Stimulated activated CD4-positive, alpha-beta T cell treated with anti-CD3 and anti-CD28 coated beads, Interleukin-4, amount 100 ng/mL, for 1 hour (primary cell): ENCODE measurements around the gene CYP2W1.
"Not testable (repeated sequence)": the region's sequence is repeated elsewhere in the genome, so short reads cannot be mapped to it uniquely, and the experiment has no call there.

Experiments
- DNase-seq: peaks from one replicate; pipeline ENCODE4 v3.0.0-alpha.2; 2020

Gene CYP2W1

DNA sequence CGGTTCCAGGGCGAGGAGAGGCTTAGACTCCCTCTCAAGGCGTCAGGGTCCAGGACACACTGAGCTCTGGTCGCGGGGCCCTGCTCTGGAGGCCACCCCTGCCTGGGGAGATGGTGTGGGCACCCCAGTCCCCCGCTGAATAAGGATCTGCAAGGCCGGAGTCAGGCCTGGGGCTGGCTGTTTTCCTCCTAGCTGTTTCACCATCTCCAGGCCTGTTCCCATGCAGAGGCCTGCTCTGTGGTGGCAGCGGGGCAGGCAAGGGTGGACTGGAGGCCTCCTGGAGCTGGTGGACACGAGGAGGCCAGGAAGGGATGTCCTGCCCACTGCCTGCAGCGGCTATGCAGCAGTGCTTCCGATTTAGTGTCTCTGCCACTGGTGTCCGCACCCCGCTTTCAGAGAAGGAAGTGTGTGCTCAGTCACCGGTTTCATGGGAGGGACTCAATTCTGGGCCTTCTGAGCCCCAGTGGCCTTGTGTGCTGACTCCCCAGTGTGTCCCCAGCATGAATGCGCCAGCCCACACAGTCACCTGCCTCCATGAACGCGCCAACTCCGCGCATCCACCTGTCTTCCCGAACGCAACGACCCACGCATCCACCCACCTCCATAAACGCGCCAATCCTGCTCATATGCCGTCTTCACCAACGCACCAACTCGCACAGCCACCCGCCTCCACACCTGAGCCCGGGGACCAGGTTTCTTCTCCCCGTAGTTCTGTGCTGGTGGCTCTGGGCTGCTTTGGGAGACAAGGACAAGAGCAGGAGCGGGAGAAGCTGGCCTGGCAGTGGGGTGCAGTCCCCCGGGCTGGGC is 46.9 kb downstream of the CYP2W1 start:
- no peak for DNase-seq

DNA sequence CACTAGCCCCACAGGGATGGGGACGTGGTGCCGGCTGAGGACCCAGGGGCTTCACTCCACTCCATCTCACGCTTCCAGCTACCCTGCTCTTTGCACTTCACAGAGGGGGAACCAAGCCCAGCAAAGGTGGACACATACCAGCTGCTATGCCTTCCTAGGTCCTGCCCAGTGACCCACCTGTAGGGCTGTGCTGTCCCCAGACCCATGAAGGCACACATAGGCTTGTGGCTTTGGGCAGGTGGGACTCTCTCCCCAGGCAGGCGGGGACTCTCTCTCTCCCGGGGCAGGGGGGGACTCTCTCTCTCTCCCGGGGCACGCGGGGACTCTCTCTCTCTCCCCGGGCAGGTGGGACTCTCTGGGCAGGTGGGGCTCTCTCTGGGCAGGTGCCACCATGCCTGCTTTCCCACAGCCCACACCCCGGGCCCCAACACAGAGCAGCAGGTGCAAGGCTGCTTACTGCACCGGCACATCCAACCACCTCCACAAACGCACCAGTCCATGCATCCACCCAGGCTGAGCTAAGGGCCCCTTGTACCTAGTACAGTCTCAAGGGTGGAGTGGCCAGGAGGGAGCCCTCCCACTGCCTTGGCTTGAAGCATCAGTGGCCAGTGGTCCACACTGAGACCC is 47.6 kb downstream of the CYP2W1 start:
- DNase-seq: no peak

DNA sequence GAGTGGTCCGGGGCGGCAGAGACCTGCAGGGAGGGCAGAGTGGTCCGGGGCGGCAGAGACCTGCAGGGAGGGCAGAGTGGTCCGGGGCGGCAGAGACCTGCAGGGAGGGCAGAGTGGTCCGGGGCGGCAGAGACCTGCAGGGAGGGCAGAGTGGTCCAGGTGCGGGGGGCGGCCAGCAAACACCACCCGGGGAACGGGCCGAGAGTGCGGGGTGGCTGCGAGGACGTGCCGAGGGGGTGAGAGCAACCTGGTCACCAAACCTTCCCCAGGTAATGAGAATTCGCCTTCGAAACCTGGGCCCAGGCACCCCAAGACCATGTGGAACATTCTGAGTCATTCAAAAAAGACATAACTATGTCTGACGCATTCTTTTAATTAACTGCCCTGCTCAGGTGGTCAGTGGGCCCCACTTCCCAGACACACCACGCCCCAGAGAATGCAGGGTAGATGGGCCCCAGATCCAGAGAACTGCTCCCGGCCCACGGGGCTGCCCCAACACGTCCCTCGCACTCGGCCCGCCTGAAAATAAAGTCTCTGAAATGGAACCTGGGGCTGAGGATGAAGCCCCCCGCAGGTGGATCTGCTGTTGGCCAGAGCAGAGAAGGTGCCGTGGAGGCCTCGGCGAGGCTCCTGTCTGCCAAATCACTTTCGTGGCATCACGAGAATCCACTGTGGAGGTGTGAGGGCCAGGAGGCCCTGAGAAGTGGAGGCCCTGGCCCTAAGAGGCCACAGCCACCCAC is 48.9 kb downstream of the CYP2W1 start:
- no peak for DNase-seq

DNA sequence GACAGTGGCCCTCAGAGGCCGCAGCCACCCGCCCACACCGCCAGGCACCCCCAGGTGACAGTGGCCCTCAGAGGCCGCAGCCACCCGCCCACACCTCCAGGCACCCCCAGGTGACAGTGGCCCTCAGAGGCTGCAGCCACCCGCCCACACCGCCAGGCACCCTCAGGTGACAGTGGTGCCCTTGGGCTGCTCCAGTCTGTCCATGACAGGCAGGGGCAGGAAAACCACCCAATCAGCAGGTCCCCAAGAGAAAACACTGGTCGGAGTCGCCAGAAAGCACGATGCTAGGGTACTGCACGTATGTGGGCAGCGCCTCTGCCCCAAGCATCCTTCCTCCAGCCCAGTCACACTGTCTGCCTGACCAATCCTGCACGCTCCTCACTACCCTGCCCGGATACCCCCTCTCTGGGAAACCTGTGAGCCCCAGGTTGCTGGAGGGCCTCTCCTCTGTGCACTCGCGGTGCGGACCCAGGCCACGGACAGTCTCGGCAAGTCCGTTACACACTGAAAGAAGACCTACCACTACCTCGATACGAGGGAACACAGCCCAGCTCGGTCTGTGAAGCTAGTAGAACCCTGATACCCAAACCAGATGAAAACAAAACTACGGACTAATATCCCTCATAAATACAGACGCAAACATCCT is 49.7 kb downstream of the CYP2W1 start:
- DNase-seq: no peak

DNA sequence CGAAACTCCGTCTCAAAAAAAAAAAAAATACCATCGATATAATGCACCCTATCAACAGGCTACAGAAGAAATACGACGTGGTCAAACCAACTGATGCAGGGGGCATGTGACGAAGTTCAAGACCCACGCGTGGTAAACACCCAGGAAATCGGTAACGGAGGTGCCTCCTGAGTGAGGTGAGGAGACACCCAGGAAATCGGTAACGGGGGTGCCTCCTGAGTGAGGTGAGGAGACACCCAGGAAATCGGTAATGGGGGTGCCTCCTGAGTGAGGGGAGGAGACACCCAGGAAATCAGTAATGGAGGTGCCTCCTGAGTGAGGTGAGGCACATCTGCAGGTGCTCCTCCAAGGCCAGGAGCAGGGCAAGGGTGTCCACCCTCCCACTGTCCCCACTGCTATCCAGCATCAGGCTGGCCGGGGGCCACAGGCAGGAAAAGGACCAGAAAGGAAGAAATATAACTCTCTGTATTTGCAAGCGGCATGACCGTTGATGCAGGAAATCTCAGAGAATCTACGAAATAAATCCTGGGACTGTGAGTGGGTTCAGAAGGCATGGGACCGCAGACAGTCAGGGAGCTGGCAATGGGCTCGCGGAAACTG is 50.7 kb downstream of the CYP2W1 start:
- DNase-seq: no peak

DNA sequence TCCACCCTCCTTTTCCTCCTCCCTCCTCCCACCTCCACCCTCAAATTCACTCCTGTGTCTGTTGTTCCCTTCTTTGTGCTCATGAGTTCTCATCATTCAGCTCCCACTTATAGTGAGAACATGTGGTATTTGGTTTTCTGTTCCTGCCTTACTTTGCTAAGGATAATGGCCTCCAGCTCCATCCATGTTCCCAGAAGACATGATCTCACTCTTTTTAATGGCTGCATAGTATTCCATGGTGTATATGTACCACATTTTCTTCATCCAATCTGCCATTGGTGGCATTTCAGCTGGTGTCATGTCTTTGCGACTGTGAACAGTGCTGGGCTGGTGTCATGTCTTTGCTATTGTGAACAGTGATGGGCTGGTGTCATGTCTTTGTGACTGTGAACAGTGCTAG is 51.8 kb downstream of the CYP2W1 start:
- not testable (repeated sequence) for DNase-seq

DNA sequence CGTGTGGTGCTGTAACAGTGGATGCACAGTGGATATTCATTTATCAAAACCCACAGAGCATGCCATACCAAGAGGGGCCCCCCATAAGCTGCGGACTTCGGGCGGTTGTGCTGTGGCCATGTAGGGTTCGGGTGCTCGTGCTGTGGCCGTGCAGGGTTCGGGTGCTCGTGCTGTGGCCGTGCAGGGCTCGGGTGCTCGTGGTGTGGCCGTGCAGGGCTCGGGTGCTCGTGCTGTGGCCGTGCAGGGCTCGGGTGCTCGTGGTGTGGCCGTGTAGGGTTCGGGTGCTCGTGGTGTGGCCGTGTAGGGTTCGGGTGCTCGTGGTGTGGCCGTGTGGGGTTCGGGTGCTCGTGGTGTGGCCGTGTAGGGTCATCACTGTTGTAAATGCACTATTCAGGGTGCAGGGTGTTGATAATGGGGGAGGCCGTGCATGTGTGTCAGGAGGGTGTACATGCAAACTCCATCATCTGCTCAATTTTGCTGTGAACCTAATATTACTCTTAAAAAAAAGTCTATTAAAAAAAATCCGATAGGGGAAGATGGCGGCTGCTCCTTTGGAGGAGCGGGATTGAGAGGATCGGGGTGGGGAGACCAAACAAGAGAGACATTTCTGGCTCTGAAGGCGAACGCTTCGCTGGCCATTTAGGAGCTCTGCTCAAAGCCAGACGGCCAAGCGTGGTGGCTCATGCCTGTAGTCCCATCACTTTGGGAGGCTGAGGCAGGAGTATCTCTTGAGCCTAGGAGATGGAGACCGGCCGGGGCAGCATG is 53.4 kb downstream of the CYP2W1 start:
- not testable (repeated sequence) for DNase-seq
